IMR-90 (cell line): ENCODE measurements around the gene SCML2. TPM values are rescaled to one million over a fixed set of nuclear protein-coding genes. Genes with fewer than 3 reads are reported as not detected.
A peak's percentile ranks its signal among the peaks of the same experiment; 100 is the strongest.

Experiments
- ATAC-seq: fragments of 200-7000 bp; cut with Tn5 transposase; 2 replicates; pipeline ENCODE4 v1.9.1; 2020; ENCODE audit warnings: low read depth, mild to moderate bottlenecking, moderate library complexity
- BruUV-seq: library from RNA; stranded (reverse); fragments of 400-500 nt; replicated peaks from 2 replicates; lab custom pipeline; 2021; lab: Mats Ljungman, UMichigan
- CTCF ChIA-PET: fragments of 300-600 bp; formaldehyde crosslinking; extraction: SDS; loops from one replicate; lab custom pipeline; 2021; ENCODE audit warnings: antibody characterized with exemption; lab: Yijun Ruan, JAX
- POLR2A ChIA-PET: fragments of 300-600 bp; sonication (Branson Sonifier 250); formaldehyde crosslinking; loops from one replicate; lab custom pipeline; 2022; ENCODE audit warnings: antibody characterized with exemption; ENCODE audit not compliant: unreplicated experiment; lab: Charles Lee
- DNase-seq: peaks from one replicate; pipeline ENCODE4 v3.0.0; 2013
- H2AFZ ChIP-seq: replicated peaks from 2 replicates; pipeline ENCODE3; 2013; ENCODE audit warnings: low read length, mild to moderate bottlenecking; ENCODE audit not compliant: poor library complexity
- H2AK5ac ChIP-seq: 2 replicates; pipeline ENCODE4 v1.6.1; 2013; ENCODE audit warnings: low read depth, low read length, inconsistent platforms
- H2AK9ac ChIP-seq: replicated peaks from 2 replicates; pipeline ENCODE3; 2013; ENCODE audit warnings: mild to moderate bottlenecking, low read depth, low read length, moderate library complexity; ENCODE audit not compliant: poor library complexity
- H2BK120ac ChIP-seq: 2 replicates; pipeline ENCODE4 v1.6.1; 2013; ENCODE audit warnings: low read depth, low read length, inconsistent platforms
- H2BK15ac ChIP-seq: 3 replicates; pipeline ENCODE4 v1.6.1; 2013; ENCODE audit warnings: low read depth, low read length, inconsistent platforms
- H2BK20ac ChIP-seq: 2 replicates; pipeline ENCODE4 v1.6.1; 2013; ENCODE audit warnings: low read depth, mild to moderate bottlenecking, inconsistent platforms, low read length, moderate library complexity
- H2BK5ac ChIP-seq: 2 replicates; pipeline ENCODE4 v1.6.1; 2013; ENCODE audit warnings: mild to moderate bottlenecking, low read depth, low read length, inconsistent platforms; ENCODE audit not compliant: poor library complexity, severe bottlenecking
- H3K14ac ChIP-seq: replicated peaks from 2 replicates; pipeline ENCODE4 v1.6.1; 2013; ENCODE audit warnings: low read depth, low read length, inconsistent platforms
- H3K18ac ChIP-seq: 2 replicates; pipeline ENCODE4 v1.6.1; 2013; ENCODE audit warnings: low read depth, low read length, control low read depth
- H3K23ac ChIP-seq: 2 replicates; pipeline ENCODE4 v1.6.1; 2013; ENCODE audit warnings: low read depth, low read length, inconsistent platforms
- H3K27ac ChIP-seq: 2 replicates; pipeline ENCODE4 v1.5.1; 2013; ENCODE audit warnings: mild to moderate bottlenecking, control low read depth, low read length; ENCODE audit not compliant: insufficient read depth
- H3K27me3 ChIP-seq: 2 replicates; pipeline ENCODE4 v1.6.1; 2013; ENCODE audit warnings: low read length; ENCODE audit not compliant: control insufficient read depth, insufficient read depth
- H3K36me3 ChIP-seq: 2 replicates; pipeline ENCODE4 v1.6.1; 2013; ENCODE audit warnings: low read length, mixed read lengths; ENCODE audit not compliant: control insufficient read depth, insufficient read depth
- H3K4ac ChIP-seq: 2 replicates; pipeline ENCODE4 v1.6.1; 2013; ENCODE audit warnings: low read depth, low read length, inconsistent platforms
- H3K4me1 ChIP-seq: 2 replicates; pipeline ENCODE4 v1.6.1; 2013; ENCODE audit warnings: low read length, mixed read lengths; ENCODE audit not compliant: control insufficient read depth, insufficient read depth
- H3K4me2 ChIP-seq: 2 replicates; pipeline ENCODE4 v1.6.1; 2013; ENCODE audit warnings: low read depth, mild to moderate bottlenecking, control low read depth, low read length, moderate library complexity
- H3K4me3 ChIP-seq: 2 replicates; pipeline ENCODE4 v1.5.1; 2013; ENCODE audit warnings: low read depth, mild to moderate bottlenecking, control low read depth, low read length, moderate library complexity; ENCODE audit not compliant: insufficient read depth
- H3K56ac ChIP-seq: 2 replicates; pipeline ENCODE4 v1.6.1; 2013; ENCODE audit warnings: low read length, inconsistent platforms; ENCODE audit not compliant: insufficient read depth; ENCODE audit errors: extremely low read depth
- H3K79me1 ChIP-seq, 2 experiments: 2 replicates each; pipeline ENCODE4 v1.6.1; 2013; ENCODE audit warnings: low read length in 2 of 2, inconsistent platforms in 1 of 2, low read depth in 1 of 2
- H3K9ac ChIP-seq: 2 replicates; pipeline ENCODE4 v1.6.1; 2013; ENCODE audit warnings: low read depth, low read length, control low read depth
- H3K9me1 ChIP-seq: 2 replicates; pipeline ENCODE4 v1.6.1; 2013; ENCODE audit warnings: low read length, inconsistent platforms; ENCODE audit not compliant: insufficient read depth
- H3K9me3 ChIP-seq: 2 replicates; pipeline ENCODE4 v1.6.1; 2013; ENCODE audit warnings: low read length; ENCODE audit not compliant: control insufficient read depth, insufficient read depth
- H4K20me1 ChIP-seq: 2 replicates; pipeline ENCODE4 v1.6.1; 2013; ENCODE audit warnings: low read length, inconsistent platforms; ENCODE audit not compliant: insufficient read depth
- H4K5ac ChIP-seq: 2 replicates; pipeline ENCODE4 v1.6.1; 2013; ENCODE audit warnings: mild to moderate bottlenecking, low read depth, low read length, control low read depth
- H4K8ac ChIP-seq, 2 experiments: 2 replicates each; pipeline ENCODE4 v1.6.1; 2013; ENCODE audit warnings: low read depth in 2 of 2, low read length in 2 of 2, control low read depth in 1 of 2, inconsistent platforms in 1 of 2
- H4K91ac ChIP-seq: 2 replicates; pipeline ENCODE4 v1.6.1; 2013; ENCODE audit warnings: low read depth, low read length, inconsistent platforms; ENCODE audit not compliant: insufficient read depth
- BHLHE40 ChIP-seq: fragments of 150-350 bp; IDR thresholded peaks from 2 replicates; pipeline ENCODE4 v1.6.1; 2016; ENCODE audit warnings: mild to moderate bottlenecking, low read depth, low read length
- CEBPB ChIP-seq: IDR thresholded peaks from 2 replicates; pipeline ENCODE4 v1.6.1; 2012; ENCODE audit warnings: low read depth, low read length, improper control_type of control experiment
- CHD1 ChIP-seq: IDR thresholded peaks from 2 replicates; pipeline ENCODE4 v1.6.1; 2012; ENCODE audit warnings: low read depth, low read length, improper control_type of control experiment
- CTCF ChIP-seq: conservative IDR thresholded peaks from 2 replicates; pipeline ENCODE4 v1.5.1; 2012; ENCODE audit warnings: mild to moderate bottlenecking, low read depth, low read length, improper control_type of control experiment
- FOS ChIP-seq: fragments of 150-350 bp; IDR thresholded peaks from 2 replicates; pipeline ENCODE4 v1.6.1; 2016; ENCODE audit warnings: low read depth, low read length
- MAFK ChIP-seq: IDR thresholded peaks from 2 replicates; pipeline ENCODE4 v1.6.1; 2012; ENCODE audit warnings: low read depth, low read length, improper control_type of control experiment
- MAZ ChIP-seq: IDR thresholded peaks from 2 replicates; pipeline ENCODE4 v1.6.1; 2012; ENCODE audit warnings: low read depth, mild to moderate bottlenecking, low read length, improper control_type of control experiment, moderate library complexity, borderline replicate concordance
- MXI1 ChIP-seq: IDR thresholded peaks from 2 replicates; pipeline ENCODE4 v1.6.1; 2012; ENCODE audit warnings: low read depth, mild to moderate bottlenecking, low read length, moderate library complexity, borderline replicate concordance
- NFE2L2 ChIP-seq: fragments of 150-350 bp; IDR thresholded peaks from 2 replicates; pipeline ENCODE4 v1.6.1; 2016; ENCODE audit warnings: low read depth, mild to moderate bottlenecking, low read length
- POLR2A ChIP-seq: IDR thresholded peaks from 2 replicates; pipeline ENCODE4 v1.6.1; 2012; ENCODE audit warnings: mild to moderate bottlenecking, low read depth, low read length
- RAD21 ChIP-seq: IDR thresholded peaks from 2 replicates; pipeline ENCODE4 v1.6.1; 2012; ENCODE audit warnings: low read length, improper control_type of control experiment
- RCOR1 ChIP-seq: IDR thresholded peaks from 2 replicates; pipeline ENCODE4 v1.6.1; 2012; ENCODE audit warnings: mild to moderate bottlenecking, low read length, improper control_type of control experiment; ENCODE audit not compliant: insufficient replicate concordance
- RFX5 ChIP-seq: IDR thresholded peaks from 2 replicates; pipeline ENCODE4 v1.8.0; 2012; ENCODE audit warnings: low read depth, mild to moderate bottlenecking, low read length, moderate library complexity
- SMC3 ChIP-seq: fragments of 150-350 bp; IDR thresholded peaks from 2 replicates; pipeline ENCODE4 v1.6.1; 2016; ENCODE audit warnings: low read depth, mild to moderate bottlenecking, antibody characterized with exemption, low read length, moderate library complexity
- USF2 ChIP-seq: fragments of 150-350 bp; IDR thresholded peaks from 2 replicates; pipeline ENCODE4 v1.6.1; 2017; ENCODE audit warnings: mild to moderate bottlenecking, antibody characterized with exemption, low read length, low read depth
- WGBS, 2 experiments: methylation state at CpG; one replicate each; pipeline versions ENCODE4 v1.1.5 to v1.1.7; 2013; ENCODE audit warnings: missing lambda C conversion rate in 2 of 2; ENCODE audit not compliant: insufficient read length in 1 of 2; ENCODE audit errors: extremely low coverage in 2 of 2; 5-methylcytosine and 5-hydroxymethylcytosine counted together
- dilution Hi-C: fragments of 300-500 bp; cut with HindIII; formaldehyde crosslinking; loops from one replicate; pipeline ENCODE4 v1.14.3; 2018; ENCODE audit warnings: low sequenced_read_pairs; ENCODE audit not compliant: unreplicated experiment
- in situ Hi-C: fragments of 300-500 bp; cut with MboI; formaldehyde crosslinking; loops from 3 replicates; pipeline ENCODE4 v1.14.3; 2019; ENCODE audit warnings: low sequenced_read_pairs, inconsistent platforms, mixed read lengths
- intact Hi-C: fragments of 100-400 bp; cut with micrococcal nuclease; formaldehyde crosslinking; loops from 2 replicates; pipeline ENCODE4 v1.10.0; 2022
- polyA plus RNA-seq, 3 experiments: library from polyadenylated mRNA; depleted of rRNA; stranded (reverse); fragments of >200 nt; gene quantifications; 2 replicates each; pipeline ENCODE4 v1.2.3, GENCODE V29; 2012; ENCODE audit warnings: low replicate concordance in 1 of 3
- total RNA-seq: library from RNA; depleted of rRNA; stranded (reverse); fragments of >200 nt; gene quantifications from 2 replicates; pipeline ENCODE4 v1.2.3, GENCODE V29; 2012
- TF ChIP-seq, protein P1 (sequence below): fragments of 150-350 bp; IDR thresholded peaks from 2 replicates; pipeline ENCODE4 v1.6.1; 2016; ENCODE audit warnings: low read depth, mild to moderate bottlenecking, low read length, moderate library complexity, borderline replicate concordance

Gene SCML2
- total and polyA plus RNA-seq, 2 of the 4 experiments (the other 2 are of a cell fraction) = 1.3 to 1.7 TPM

DNA sequence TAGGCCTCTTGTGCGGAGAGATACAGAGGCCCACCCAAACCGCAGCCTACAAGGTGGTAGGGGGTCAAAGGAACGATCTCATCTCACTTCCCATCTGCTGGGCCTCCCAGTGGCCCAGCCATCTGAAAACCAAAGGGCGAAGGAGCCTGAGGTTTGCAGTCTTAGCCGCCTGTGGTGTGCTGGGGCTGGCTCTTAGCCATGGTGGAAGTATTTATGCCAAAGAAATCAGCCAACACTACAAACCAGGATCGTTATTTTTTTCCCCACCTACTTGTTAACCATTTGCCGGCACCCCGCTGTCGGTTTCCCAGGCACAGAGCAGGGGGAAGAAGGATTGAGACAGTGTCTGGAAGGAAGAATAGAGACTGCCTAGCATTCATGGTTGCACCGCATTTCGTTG is 40.0 kb upstream of the SCML2 start:
- Histone ChIP-seq H2BK15ac (no peak overlapping the region), H2BK5ac (no peak overlapping the region), H3K56ac (no peak overlapping the region), H4K5ac (no peak overlapping the region), H2BK20ac (no peak overlapping the region), H4K8ac (no peak overlapping the region), H3K14ac (no peak overlapping the region), H2AK5ac (no peak overlapping the region), H3K18ac (no peak overlapping the region), H3K4me3 (no peak overlapping the region), H3K9ac (no peak overlapping the region), H3K9me3 (no peaks in the 10 kb centered on the region), H2BK120ac (no peak overlapping the region), H3K27ac (no peak overlapping the region), H3K4me2 (no peak overlapping the region), H4K20me1 (no peaks in the 10 kb centered on the region), H3K27me3 (no peaks in the 10 kb centered on the region), H2AK9ac (no peak overlapping the region), H3K23ac (no peak overlapping the region), H4K91ac (no peak overlapping the region), H3K9me1 (no peaks in the 10 kb centered on the region), H2AFZ (peak overlapping the region; percentile 8), H3K79me1 (no peaks in the 10 kb centered on the region), H3K36me3 (no peaks in the 10 kb centered on the region), H3K4me1 (no peaks in the 10 kb centered on the region), H3K4ac (no peak overlapping the region)
- TF ChIP-seq POLR2A (no peak), CTCF (no peak), RFX5 (no peak), BHLHE40 (no peak), MAZ (no peak), SMC3 (no peak), MAFK (no peak), RCOR1 (no peak), RAD21 (no peak), MXI1 (no peak), USF2 (no peak), NFE2L2 (no peak), CHD1 (no peak), CEBPB (no peak), FOS (no peak)
- TF ChIP-seq, protein P1, sequence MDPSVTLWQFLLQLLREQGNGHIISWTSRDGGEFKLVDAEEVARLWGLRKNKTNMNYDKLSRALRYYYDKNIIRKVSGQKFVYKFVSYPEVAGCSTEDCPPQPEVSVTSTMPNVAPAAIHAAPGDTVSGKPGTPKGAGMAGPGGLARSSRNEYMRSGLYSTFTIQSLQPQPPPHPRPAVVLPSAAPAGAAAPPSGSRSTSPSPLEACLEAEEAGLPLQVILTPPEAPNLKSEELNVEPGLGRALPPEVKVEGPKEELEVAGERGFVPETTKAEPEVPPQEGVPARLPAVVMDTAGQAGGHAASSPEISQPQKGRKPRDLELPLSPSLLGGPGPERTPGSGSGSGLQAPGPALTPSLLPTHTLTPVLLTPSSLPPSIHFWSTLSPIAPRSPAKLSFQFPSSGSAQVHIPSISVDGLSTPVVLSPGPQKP = no peak
- in situ Hi-C loops (loop anchor here (5.0 to 25.0 kb wide), 5 partner anchors 500 to 1718 kb away; partner anchors contain the start of gene MAP7D2), dilution Hi-C loops (no loop called here), intact Hi-C loops (loop anchor here (5.0 kb wide), 2 partner anchors 493 to 1143 kb away; no protein-coding TSS in a partner anchor)
- no CpG with 5 or more reads among the region's 11 CpGs for WGBS, 2 experiments
- ChIA-PET CTCF (no interaction called here), POLR2A (no interaction called here)
- ATAC-seq (no peak), DNase-seq (no peak)
- no TSS peak for BruUV-seq
